NCI-H2107 treated with DMSO at 0.1 percent for 48 hours (cell line): Measurements from ENCODE around the gene WDR36.

Source experiments
- DNase-seq: peaks from one replicate; lab custom pipeline; 2025; ENCODE audit not compliant: unreplicated experiment; lab: John Stamatoyannopoulos, UW

WDR36 gene

GRCh38 chr5:111092062-111092853 lies at the start of gene WDR36:
WDR36 (plus strand) TSS chr5:111092348; CDS start chr5:111092457, 109 bp downstream.
- peak; percentile 70 for DNase-seq

- peak; percentile 78 for DNase-seq
Observed at GRCh38 chr5:111043712-111044506, 48.2 kb upstream of the WDR36 start.

DNA sequence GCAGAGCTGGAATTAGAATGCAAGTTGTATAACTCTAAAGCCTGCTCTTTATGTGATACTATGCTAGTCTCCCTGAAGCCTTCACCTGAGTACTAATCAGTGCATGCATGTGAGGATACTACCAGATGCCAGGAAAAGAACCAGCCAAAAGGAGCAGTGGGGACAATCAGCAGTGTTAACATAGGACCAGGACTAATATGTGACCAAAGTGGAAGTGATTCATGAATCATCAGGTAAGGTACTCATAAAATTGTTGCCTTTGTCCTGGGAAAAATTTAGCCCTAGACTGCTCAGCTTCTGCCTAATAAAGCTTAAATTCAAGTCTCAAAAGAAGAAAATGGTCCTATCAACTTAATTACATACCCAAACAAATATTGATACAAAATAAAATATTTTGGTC lies 34.1 kb upstream of the WDR36 start:
- DNase-seq: no peak

GRCh38 chr5:111060169-111060568 lies 32.0 kb upstream of the WDR36 start:
- DNase-seq: no peak

- no peak for DNase-seq
Observed at GRCh38 chr5:111061618-111062017, 30.5 kb upstream of the WDR36 start.

- peak; percentile 19 for DNase-seq
Observed at GRCh38 chr5:111063709-111064322, 28.3 kb upstream of the WDR36 start.

DNA sequence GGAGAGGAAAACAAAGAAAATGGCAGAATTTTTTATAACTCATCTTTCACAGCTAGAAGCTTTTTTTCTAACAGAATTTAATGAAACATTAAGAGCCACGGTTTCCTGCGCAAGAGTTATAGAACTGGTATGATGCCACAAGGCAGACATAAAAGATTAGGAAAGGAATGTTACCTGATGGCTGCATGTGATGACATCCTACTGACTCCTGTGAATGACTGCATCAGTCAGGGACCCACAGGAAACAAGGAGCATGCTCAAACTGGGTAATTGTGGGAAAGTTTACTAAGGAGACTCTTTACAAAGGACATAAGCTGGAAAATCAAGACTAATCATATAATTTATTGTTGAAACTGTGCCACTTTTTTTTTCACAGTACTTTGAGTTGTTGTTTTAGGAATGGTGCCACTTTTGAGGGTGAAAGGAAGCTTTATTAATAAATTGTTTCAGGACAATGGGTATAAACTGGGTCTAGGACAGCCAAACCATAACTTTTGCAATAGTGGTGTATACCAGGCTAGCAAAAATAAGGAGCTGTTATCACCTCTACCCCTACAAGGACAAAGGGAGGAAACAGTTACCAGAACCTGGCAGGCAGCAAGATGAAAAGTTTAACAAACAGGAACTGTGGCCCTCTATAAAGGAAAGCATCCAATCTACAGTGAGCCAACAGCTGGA lies 25.7 kb upstream of the WDR36 start:
- DNase-seq: peak; percentile 60

- DNase-seq: no peak
Observed at GRCh38 chr5:111068213-111068612, 23.9 kb upstream of the WDR36 start.

DNA sequence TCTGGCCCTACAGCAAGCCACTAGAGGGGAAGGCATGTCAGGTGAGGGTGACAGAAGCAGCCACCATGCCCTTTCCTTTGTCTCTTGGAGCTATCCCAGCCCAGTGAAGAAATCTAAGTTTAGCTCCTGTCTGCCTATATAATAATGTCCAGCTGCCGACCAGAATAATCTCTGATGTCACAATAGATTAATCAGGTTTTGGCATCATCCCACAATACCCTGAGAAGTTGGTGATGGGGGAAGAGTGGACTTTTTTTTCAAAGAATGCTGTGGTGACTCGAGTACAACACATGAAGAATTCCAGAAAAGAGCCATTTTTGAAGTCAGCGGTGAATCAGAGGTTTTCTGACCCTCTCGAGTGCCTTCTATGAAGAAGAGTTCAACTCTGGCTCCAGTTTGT lies 22.3 kb upstream of the WDR36 start:
- no peak for DNase-seq

- DNase-seq: no peak
Observed at GRCh38 chr5:111070272-111071134, 21.6 kb upstream of the WDR36 start.

DNA sequence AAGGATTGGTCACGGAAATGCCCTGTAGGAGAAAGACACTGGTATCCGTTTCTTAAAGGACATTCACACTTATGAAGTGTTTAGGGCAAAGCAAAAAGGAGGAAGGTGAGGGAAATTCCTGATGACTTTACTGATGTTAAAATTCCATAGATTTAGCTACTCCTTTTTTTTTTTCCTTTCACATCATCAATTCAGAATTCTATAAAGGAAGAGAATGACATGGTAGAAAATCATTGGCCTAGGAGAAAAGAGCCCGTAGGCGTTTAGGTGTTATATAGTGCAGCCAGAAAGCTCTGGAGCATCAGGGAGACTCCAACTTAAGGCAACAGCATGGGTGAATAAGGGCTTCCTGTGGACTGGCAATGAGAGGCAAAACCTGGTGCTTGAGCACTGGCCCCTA lies 20.7 kb upstream of the WDR36 start, which contains the start of gene TSLP:
TSS of gene TSLP (plus strand) at position 301 of the 400 bp plus-strand sequence. CDS start 178 bp downstream, outside the sequence.
- no peak for DNase-seq

- DNase-seq: peak; percentile 40
Observed at GRCh38 chr5:111072949-111073682, 19.0 kb upstream of the WDR36 start.

GRCh38 chr5:111074244-111074643 lies 17.9 kb upstream of the WDR36 start:
- DNase-seq: no peak

- DNase-seq: no peak
Observed at GRCh38 chr5:111075520-111075919, 16.6 kb upstream of the WDR36 start.

GRCh38 chr5:111076091-111076490 lies 16.1 kb upstream of the WDR36 start:
- DNase-seq: no peak

DNA sequence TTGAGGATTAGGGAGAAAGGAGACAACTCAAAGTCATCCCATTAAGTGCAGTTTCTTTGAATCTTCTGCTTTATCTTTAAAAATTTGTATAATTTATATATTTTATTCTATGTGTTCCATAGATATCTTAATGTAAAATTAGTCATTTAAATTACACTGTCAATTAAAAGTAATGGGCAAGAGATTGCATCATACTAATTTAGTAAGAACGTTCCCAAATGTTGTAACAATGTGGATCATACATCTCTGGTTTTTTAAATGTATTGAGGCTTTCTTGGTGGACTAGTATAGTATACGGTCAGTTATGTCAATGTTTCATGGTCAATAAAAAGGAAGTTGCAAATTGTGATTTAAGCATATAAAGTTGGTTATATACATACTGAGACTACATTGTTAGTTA lies 14.5 kb upstream of the WDR36 start:
- DNase-seq: no peak

- no peak for DNase-seq
Observed at GRCh38 chr5:111079846-111080245, 12.3 kb upstream of the WDR36 start.

- DNase-seq: no peak
Observed at GRCh38 chr5:111083323-111083722, 8.8 kb upstream of the WDR36 start.

- DNase-seq: no peak
Observed at GRCh38 chr5:111095982-111096381, 3.8 kb downstream of the WDR36 start.
